GM12878 (cell line): Measurements from ENCODE around the gene SYT8. TPM values are rescaled to one million over a fixed set of nuclear protein-coding genes. Genes with fewer than 3 reads are reported as not detected.
"Not testable (repeated sequence)": the region's sequence is repeated elsewhere in the genome, so short reads cannot be mapped to it uniquely, and the experiment has no call there.

Experiments
- ATAC-seq: fragments of 200-7000 bp; cut with Tn5 transposase; 3 replicates; pipeline ENCODE4 v1.9.1; 2020; ENCODE audit warnings: mild to moderate bottlenecking, moderate library complexity
- BruUV-seq: library from RNA; stranded (reverse); fragments of 400-500 nt; replicated peaks from 2 replicates; lab custom pipeline; 2021; lab: Mats Ljungman, UMichigan
- CTCF ChIA-PET: fragments of 300-600 bp; sonication (Branson Sonifier 250); formaldehyde crosslinking; extraction: SDS; loops from one replicate; lab custom pipeline; 2021; ENCODE audit warnings: inconsistent platforms; lab: Yijun Ruan, JAX
- POLR2A ChIA-PET: fragments of 350-600 bp; formaldehyde crosslinking; extraction: SDS; loops from one replicate; lab custom pipeline; 2021; ENCODE audit warnings: inconsistent platforms; lab: Charles Lee
- RAD21 ChIA-PET: fragments of 300-600 bp; sonication (Branson Sonifier 250); formaldehyde crosslinking; loops from one replicate; lab custom pipeline; 2023; ENCODE audit warnings: antibody characterized with exemption; ENCODE audit not compliant: unreplicated experiment; lab: Charles Lee
- SMC1A ChIA-PET: fragments of 300-600 bp; sonication (Branson Sonifier 250); formaldehyde crosslinking; loops from one replicate; lab custom pipeline; 2023; ENCODE audit not compliant: unreplicated experiment, uncharacterized antibody; lab: Charles Lee
- DNase-seq: peaks from one replicate; pipeline ENCODE4 v3.0.0-alpha.2; 2011; ENCODE audit warnings: low read depth, low spot score
- FAIRE-seq: peaks from 3 replicates; lab custom pipeline; 2011; peaks lifted over from hg19 to GRCh38; lab: Jason Lieb, UNC
- H2AFZ ChIP-seq: 2 replicates; pipeline ENCODE4 v1.6.0; 2011; ENCODE audit warnings: low read depth, low read length, control low read depth; ENCODE audit not compliant: control insufficient read depth
- H3K27ac ChIP-seq: 2 replicates; pipeline ENCODE4 v1.5.1; 2011; ENCODE audit warnings: control low read depth; ENCODE audit not compliant: control insufficient read depth, insufficient read depth
- H3K27me3 ChIP-seq, 2 experiments: replicated peaks in 1 of 2; 2 replicates each; pipeline versions ENCODE4 v1.6.0 to v1.6.1; 2011; ENCODE audit warnings: low read length in 1 of 2; ENCODE audit not compliant: control insufficient read depth in 2 of 2, insufficient read depth in 2 of 2
- H3K36me3 ChIP-seq, 2 experiments: 2 replicates each; pipeline ENCODE4 v1.5.1; 2011; ENCODE audit warnings: low read length in 1 of 2; ENCODE audit not compliant: control insufficient read depth in 2 of 2, insufficient read depth in 2 of 2
- H3K4me1 ChIP-seq: 2 replicates; pipeline ENCODE4 v1.6.1; 2011; ENCODE audit warnings: mild to moderate bottlenecking, low read length, moderate library complexity, mixed read lengths; ENCODE audit not compliant: control insufficient read depth, insufficient read depth
- H3K4me2 ChIP-seq: 2 replicates; pipeline ENCODE4 v1.6.0; 2011; ENCODE audit warnings: control low read depth; ENCODE audit not compliant: control insufficient read depth, insufficient read depth
- H3K4me3 ChIP-seq: fragments of 200-600 bp; sonication (generic); 2 replicates; pipeline ENCODE4 v1.5.1; 2016
- H3K79me2 ChIP-seq: 2 replicates; pipeline ENCODE4 v1.6.0; 2011; ENCODE audit warnings: low read length; ENCODE audit not compliant: control insufficient read depth, insufficient read depth
- H3K9ac ChIP-seq: 2 replicates; pipeline ENCODE4 v1.8.0; 2011; ENCODE audit warnings: low read length, control low read depth, mixed read lengths; ENCODE audit not compliant: control insufficient read depth, insufficient read depth
- H3K9me3 ChIP-seq: replicated peaks from 3 replicates; pipeline ENCODE4 v1.5.1; 2011; ENCODE audit warnings: mild to moderate bottlenecking, low read length; ENCODE audit not compliant: control insufficient read depth, insufficient read depth
- H4K20me1 ChIP-seq: 2 replicates; pipeline ENCODE4 v1.6.0; 2011; ENCODE audit not compliant: control insufficient read depth, insufficient read depth
- ATF3 ChIP-seq: IDR thresholded peaks from 2 replicates; pipeline ENCODE4 v1.6.1; 2011; ENCODE audit warnings: low read depth, mild to moderate bottlenecking, low read length, moderate library complexity, borderline replicate concordance; ENCODE audit errors: extremely low read depth
- EGR1 ChIP-seq, 2 experiments: IDR thresholded peaks; 1 replicate in 1 of 2; 2 replicates in 1 of 2; pipeline ENCODE4 v1.6.1; 2011 to 2012; ENCODE audit warnings: low read depth in 2 of 2, low read length in 2 of 2, borderline replicate concordance in 1 of 2, mild to moderate bottlenecking in 1 of 2, moderate library complexity in 1 of 2
- EZH2 ChIP-seq: IDR thresholded peaks from 2 replicates; pipeline ENCODE4 v1.6.1; 2012; ENCODE audit warnings: low read depth, mild to moderate bottlenecking, control low read depth, inconsistent platforms, low read length, borderline replicate concordance; ENCODE audit not compliant: control insufficient read depth
- FOXK2 ChIP-seq: fragments of 450-650 bp; IDR thresholded peaks from 2 replicates; pipeline ENCODE4 v1.6.1; 2017; ENCODE audit warnings: mild to moderate bottlenecking, moderate library complexity
- POLR2A ChIP-seq: IDR thresholded peaks from 2 replicates; pipeline ENCODE4 v1.6.1; 2011; ENCODE audit warnings: low read depth, mild to moderate bottlenecking, low read length
- RAD21 ChIP-seq: IDR thresholded peaks from 2 replicates; pipeline ENCODE4 v1.6.1; 2011; ENCODE audit warnings: mild to moderate bottlenecking, low read depth, low read length, moderate library complexity; ENCODE audit not compliant: insufficient read depth
- ZNF24 ChIP-seq: fragments of 450-650 bp; IDR thresholded peaks from 2 replicates; pipeline ENCODE4 v1.6.1; 2017; ENCODE audit warnings: antibody characterized with exemption, mild to moderate bottlenecking
- ZNF687 ChIP-seq: fragments of 450-650 bp; IDR thresholded peaks from 2 replicates; pipeline ENCODE4 v1.6.1; 2017; ENCODE audit warnings: mild to moderate bottlenecking, moderate library complexity
- WGBS: methylation state at CpG from one replicate; pipeline ENCODE4 v1.1.6; 2016; ENCODE audit warnings: low lambda C conversion rate; ENCODE audit not compliant: insufficient replicate concordance, insufficient coverage; ENCODE audit errors: missing lambda C conversion rate; 5-methylcytosine and 5-hydroxymethylcytosine counted together
- in situ Hi-C: fragments of 300-500 bp; cut with MboI; formaldehyde crosslinking; loops from 9 replicates; pipeline ENCODE4 v1.14.3; 2018; ENCODE audit warnings: mixed read lengths
- intact Hi-C: fragments of 100-400 bp; cut with micrococcal nuclease; formaldehyde crosslinking; loops from one replicate; pipeline ENCODE4 v1.14.2; 2022; ENCODE audit not compliant: unreplicated experiment
- polyA plus RNA-seq, 11 experiments: library from polyadenylated mRNA; depleted of rRNA in 4 of 11; unstranded in 6 of 11; stranded (reverse) in 5 of 11; fragments of >200 nt; fragmentation: Nextera tagmentation in 4 of 11; fragmentation: Illumina TruSeq in 1 of 11; extraction: Ambion mirVana in 4 of 11; extraction: Trizol in 1 of 11; gene quantifications; 1 replicate in 1 of 11; 2 replicates in 10 of 11; pipeline versions ENCODE4 v1.2.1 to v1.2.3, GENCODE V29; 2011 to 2016; ENCODE audit warnings: inconsistent platforms in 2 of 11, missing spikeins in 2 of 11, low read depth in 1 of 11
- total RNA-seq, 4 experiments: library from RNA; depleted of rRNA in 3 of 4; stranded (reverse); fragments of >200 nt in 3 of 4; fragmentation: Illumina TruSeq in 1 of 4; extraction: Trizol in 1 of 4; gene quantifications; 2 replicates each; pipeline versions ENCODE4 v1.2.1 to v1.2.3, GENCODE V29; 2013 to 2021

SYT8 gene
- total and polyA plus RNA-seq, 10 of the 15 experiments (the other 5 are each of a cell fraction or from before 2014, with no cell fraction given) = 0.44 TPM; not detected in 9

GRCh38 chr11:1875851-1876301, 41.1 kb downstream of the SYT8 start:
- SMC1A ChIA-PET, FAIRE-seq, H2AFZ ChIP-seq, H4K20me1 ChIP-seq, H3K9me3 ChIP-seq, DNase-seq, H3K4me1 ChIP-seq, H3K4me3 ChIP-seq, ATAC-seq, BruUV-seq, H3K27ac ChIP-seq, H3K36me3 ChIP-seq, H3K9ac ChIP-seq, H3K27me3 ChIP-seq, POLR2A ChIA-PET, H3K4me2 ChIP-seq, intact Hi-C loops, in situ Hi-C loops, H3K79me2 ChIP-seq: not testable (repeated sequence)
- ChIA-PET RAD21 (interaction anchor here (1.4 kb wide), 1 partner anchor 39 kb away, joined by 3 read pairs; no protein-coding TSS in a partner anchor), CTCF (interaction anchor here (1.0 to 1.6 kb wide), 2 partner anchors 22 kb away, joined by 3 to 4 read pairs; no protein-coding TSS in a partner anchor)
- 0 out of 2 replicates have a peak, but pooled peaks have one; percentile 1 for TF ChIP-seq POLR2A
- 94% methylated on average over 11 of the region's 13 CpGs for WGBS

GRCh38 chr11:1876361-1877063, 41.7 kb downstream of the SYT8 start:
- WGBS = 78% methylated on average over 23 of the region's 26 CpGs
- in situ Hi-C loops = no loop called here
- Histone ChIP-seq H3K9me3 (no peaks in the 10 kb centered on the region), H3K27me3 (no peaks in the 10 kb centered on the region), H4K20me1 (no peaks in the 10 kb centered on the region), H3K27ac (no peak overlapping the region), H3K4me2 (no peak overlapping the region), H2AFZ (no peak overlapping the region), H3K9ac (no peak overlapping the region), H3K4me1 (no peaks in the 10 kb centered on the region; the same call in 1 of the 2 replicates), H3K36me3 (peaks cover 0 to 12% of the 10 kb centered on the region in 2 experiments; a peak in 2 of 4 replicates), H3K4me3 (no peak overlapping the region), H3K79me2 (no peaks in the 10 kb centered on the region; the same call in none of the 2 replicates)
- RAD21 ChIA-PET = interaction anchor here (1.4 kb wide), 1 partner anchor 40 kb away, joined by 3 read pairs; no protein-coding TSS in a partner anchor
- CTCF ChIA-PET = interaction anchor here (1.0 to 1.6 kb wide), 2 partner anchors 21 to 23 kb away, joined by 3 to 4 read pairs; no protein-coding TSS in a partner anchor
- BruUV-seq = no TSS peak
- FAIRE-seq = no peak
- DNase-seq = no peak
- POLR2A ChIA-PET = no interaction called here
- SMC1A ChIA-PET = no interaction called here
- intact Hi-C loops = no loop called here
- peak; percentile 46; the same call in 2 of the 3 replicates for ATAC-seq
- TF ChIP-seq EZH2 (no peak), EGR1 (IDR thresholded peaks at IDR 0.05; ENCODE audit: borderline replicate concordance in 1 of 2, low read depth in 2 of 2, low read length in 2 of 2) (no peak), ZNF24 (no peak), RAD21 (peak; percentile 17; the same call in 1 of the 2 replicates), ZNF687 (no peak), ATF3 (no peak), FOXK2 (no peak)
